Measurements from ENCODE around the gene BCLAF1. TPM values are rescaled to one million over a fixed set of nuclear protein-coding genes. Genes with fewer than 3 reads are reported as not detected.
A peak's percentile ranks its signal among the peaks of the same experiment; 100 is the strongest.
"Not testable (repeated sequence)": the region's sequence is repeated elsewhere in the genome, so short reads cannot be mapped to it uniquely, and the experiment has no call there.

Gene BCLAF1
- total RNA-seq, 3 donors from 2014 or later, result 241 to 270 (median 261) TPM

- DNase-seq (no peak), ATAC-seq (no peak)
- Mint-ChIP-seq H3K4me3 (no peak overlapping the region), H3K4me1 (ENCODE audit: low read depth) (no peaks in the 10 kb centered on the region), H3K36me3 (ENCODE audit: insufficient read depth) (no peaks in the 10 kb centered on the region), H3K9me3 (no peaks in the 10 kb centered on the region), H3K27me3 (ENCODE audit: low read depth) (no peaks in the 10 kb centered on the region)
These were observed 33.9 kb upstream of the BCLAF1 start for GRCh38 chr6:136323431-136324112.

- ATAC-seq (no peak), DNase-seq (no peak)
- Mint-ChIP-seq H3K4me1 (ENCODE audit: low read depth) (no peaks in the 10 kb centered on the region), H3K36me3 (ENCODE audit: insufficient read depth) (no peaks in the 10 kb centered on the region), H3K27me3 (ENCODE audit: low read depth) (no peaks in the 10 kb centered on the region), H3K4me3 (no peak overlapping the region), H3K9me3 (no peaks in the 10 kb centered on the region)
These were observed 30.1 kb upstream of the BCLAF1 start for GRCh38 chr6:136319732-136320131.

DNA sequence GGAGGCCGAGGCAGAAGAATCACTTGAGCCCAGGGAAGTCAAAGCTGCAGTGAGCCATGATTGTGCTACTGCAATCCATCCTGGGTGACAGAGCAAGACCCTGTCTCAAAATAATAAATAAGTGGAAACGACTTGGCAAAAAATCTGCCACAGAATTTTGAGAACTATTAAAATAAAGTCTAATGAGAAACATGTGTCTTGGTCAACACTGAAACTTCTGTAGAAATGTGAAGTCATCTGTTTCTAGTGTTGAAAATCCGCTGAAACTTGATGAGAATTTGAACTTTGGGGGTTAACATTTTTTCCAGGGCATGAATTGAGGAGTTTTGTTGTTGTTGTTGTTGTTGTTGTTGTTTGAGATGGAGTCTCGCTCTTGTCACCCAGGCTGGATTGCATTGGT, 29.0 kb upstream of the BCLAF1 start:
- Mint-ChIP-seq H3K4me3 (no peak overlapping the region), H3K4me1 (ENCODE audit: low read depth) (no peaks in the 10 kb centered on the region), H3K27me3 (ENCODE audit: low read depth) (no peaks in the 10 kb centered on the region), H3K36me3 (ENCODE audit: insufficient read depth) (no peaks in the 10 kb centered on the region), H3K9me3 (no peaks in the 10 kb centered on the region)
- ATAC-seq, result no peak
- DNase-seq, result no peak

DNA sequence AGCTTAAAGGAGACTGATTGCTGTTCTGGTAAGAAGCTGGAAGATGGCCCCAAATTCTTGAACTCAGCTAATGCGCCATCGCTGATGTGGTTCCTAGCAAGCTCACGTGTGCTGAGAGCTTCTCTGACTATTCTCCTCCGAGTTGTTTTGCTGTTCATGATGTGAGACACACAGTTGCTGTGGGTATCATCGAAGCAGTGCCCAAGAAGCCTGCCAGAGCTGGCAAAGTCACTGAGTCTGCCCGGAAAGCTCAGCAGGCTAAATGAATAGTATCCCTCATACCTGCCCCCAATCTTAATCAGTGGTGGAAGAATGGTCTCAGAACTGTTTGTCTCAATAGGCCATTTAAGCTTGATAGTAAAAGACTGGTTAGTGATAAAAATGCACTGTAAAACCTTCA, 28.3 kb upstream of the BCLAF1 start:
- H3K36me3 Mint-ChIP-seq (ENCODE audit: insufficient read depth), result no peaks in the 10 kb centered on the region
- peaks cover 3% of the 10 kb centered on the region for H3K27me3 Mint-ChIP-seq (ENCODE audit: low read depth)
- H3K9me3 Mint-ChIP-seq, result no peaks in the 10 kb centered on the region
- no peak overlapping the region for H3K4me3 Mint-ChIP-seq
- ATAC-seq (no peak), DNase-seq (no peak)
- no peaks in the 10 kb centered on the region for H3K4me1 Mint-ChIP-seq (ENCODE audit: low read depth)

DNA sequence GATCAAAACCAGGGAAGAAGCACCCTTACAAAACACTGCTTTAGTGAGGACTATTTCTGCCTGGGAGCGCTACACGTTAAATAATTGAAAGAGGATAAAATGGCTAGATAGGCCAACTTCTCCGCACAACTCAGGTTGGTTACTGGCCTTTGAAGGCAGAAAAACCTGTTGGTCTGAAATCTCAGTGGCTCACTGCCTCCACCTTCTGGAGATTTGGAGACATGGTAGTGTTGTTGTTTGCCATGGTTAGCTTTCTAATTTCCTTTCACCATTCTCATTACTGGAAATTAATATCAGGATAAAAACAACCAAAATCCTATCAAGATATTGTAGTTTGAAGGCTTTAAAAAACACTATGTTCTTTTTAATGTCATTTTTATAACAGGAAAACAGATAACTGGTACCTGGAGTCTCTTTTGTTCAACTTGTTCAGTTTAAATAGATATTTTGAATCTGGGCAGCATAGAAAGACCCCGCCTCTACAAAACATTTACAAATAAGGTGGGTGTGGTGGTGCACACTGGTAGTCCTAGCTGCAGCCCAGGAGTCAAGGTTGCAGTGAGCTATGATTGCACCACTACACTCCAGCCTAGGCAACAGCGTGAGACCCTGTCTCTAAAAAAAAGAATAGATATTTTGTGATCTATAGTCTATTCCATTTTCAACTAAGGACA, 27.5 kb upstream of the BCLAF1 start:
- peaks cover 3% of the 10 kb centered on the region for H3K27me3 Mint-ChIP-seq (ENCODE audit: low read depth)
- H3K36me3 Mint-ChIP-seq (ENCODE audit: insufficient read depth), result no peaks in the 10 kb centered on the region
- ATAC-seq (peak; percentile 69 to 80), DNase-seq (peak; percentile 48)
- H3K9me3 Mint-ChIP-seq, result no peaks in the 10 kb centered on the region
- H3K4me1 Mint-ChIP-seq (ENCODE audit: low read depth), result no peaks in the 10 kb centered on the region
- no peak overlapping the region for H3K4me3 Mint-ChIP-seq

GRCh38 chr6:136315594-136315993, 25.9 kb upstream of the BCLAF1 start:
- Mint-ChIP-seq H3K36me3 (ENCODE audit: insufficient read depth) (no peaks in the 10 kb centered on the region), H3K9me3 (no peaks in the 10 kb centered on the region), H3K4me3 (no peak overlapping the region), H3K4me1 (ENCODE audit: low read depth) (no peaks in the 10 kb centered on the region), H3K27me3 (ENCODE audit: low read depth) (peaks cover 3% of the 10 kb centered on the region)
- no peak for ATAC-seq
- no peak for DNase-seq

- H3K36me3 Mint-ChIP-seq (ENCODE audit: insufficient read depth), result no peaks in the 10 kb centered on the region
- no peaks in the 10 kb centered on the region for H3K4me1 Mint-ChIP-seq (ENCODE audit: low read depth)
- peaks cover 3% of the 10 kb centered on the region for H3K27me3 Mint-ChIP-seq (ENCODE audit: low read depth)
- H3K9me3 Mint-ChIP-seq, result no peaks in the 10 kb centered on the region
- DNase-seq (no peak), ATAC-seq (no peak)
- H3K4me3 Mint-ChIP-seq, result no peak overlapping the region
These were observed 23.3 kb upstream of the BCLAF1 start for GRCh38 chr6:136312975-136313374.

DNA sequence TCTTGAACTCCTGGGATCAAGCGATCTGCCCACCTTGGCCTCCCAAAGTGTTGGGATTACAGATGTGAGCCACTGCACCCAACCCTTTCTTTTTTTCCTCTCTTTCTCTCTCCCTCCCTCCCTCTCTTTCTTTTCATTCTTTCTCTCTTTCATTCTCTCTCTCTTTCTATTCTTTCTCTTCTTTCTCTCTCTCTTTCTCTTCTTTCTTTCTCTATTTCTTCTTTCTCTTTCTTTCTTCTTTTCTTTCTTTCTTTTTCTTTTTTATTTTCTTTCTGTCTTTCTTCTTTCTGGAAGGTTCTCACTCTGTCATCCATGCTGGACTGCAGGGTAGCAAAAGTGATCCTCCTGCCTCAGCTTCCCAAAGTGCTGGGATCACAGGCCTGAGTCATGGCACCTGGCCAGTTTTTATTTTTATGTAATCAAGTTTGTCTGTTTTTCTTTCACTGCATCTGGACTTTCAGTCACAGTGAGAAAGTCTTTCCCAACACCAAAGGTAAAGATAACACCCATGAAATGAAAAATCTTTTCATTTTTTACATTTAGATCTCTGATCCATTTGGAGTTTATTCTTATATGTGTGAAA, 20.2 kb upstream of the BCLAF1 start:
- H3K9me3 Mint-ChIP-seq, result no peaks in the 10 kb centered on the region
- no peak for ATAC-seq
- H3K27me3 Mint-ChIP-seq (ENCODE audit: low read depth), result peaks cover 3% of the 10 kb centered on the region
- no peaks in the 10 kb centered on the region for H3K36me3 Mint-ChIP-seq (ENCODE audit: insufficient read depth)
- no peak for DNase-seq
- H3K4me3 Mint-ChIP-seq, result no peak overlapping the region
- H3K4me1 Mint-ChIP-seq (ENCODE audit: low read depth), result no peaks in the 10 kb centered on the region

DNA sequence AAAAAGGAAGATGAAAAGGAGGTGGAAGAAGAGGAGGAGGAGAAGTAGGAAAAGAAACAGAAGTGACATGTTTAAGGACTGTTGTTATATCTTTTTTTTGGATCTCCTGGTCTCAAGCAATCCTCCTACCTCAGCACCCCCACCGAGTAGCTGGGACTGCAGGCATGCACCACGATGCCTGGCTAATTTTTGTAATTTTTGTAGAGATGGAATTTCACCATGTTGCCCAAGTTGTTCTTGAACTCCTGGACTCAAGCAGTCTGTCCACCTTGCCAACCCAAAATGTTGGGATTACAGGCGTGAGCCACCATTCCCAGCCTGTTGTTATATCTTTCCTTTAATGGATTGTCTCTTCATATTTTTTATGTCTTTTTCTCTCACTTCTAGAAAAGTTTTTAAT, 19.5 kb upstream of the BCLAF1 start:
- no peaks in the 10 kb centered on the region for H3K36me3 Mint-ChIP-seq (ENCODE audit: insufficient read depth)
- DNase-seq (no peak), ATAC-seq (no peak)
- no peaks in the 10 kb centered on the region for H3K9me3 Mint-ChIP-seq
- peaks cover 3% of the 10 kb centered on the region for H3K27me3 Mint-ChIP-seq (ENCODE audit: low read depth)
- no peaks in the 10 kb centered on the region for H3K4me1 Mint-ChIP-seq (ENCODE audit: low read depth)
- no peak overlapping the region for H3K4me3 Mint-ChIP-seq

- H3K27me3 Mint-ChIP-seq (ENCODE audit: low read depth); DNase-seq; H3K4me3 Mint-ChIP-seq; H3K9me3 Mint-ChIP-seq; ATAC-seq; H3K36me3 Mint-ChIP-seq (ENCODE audit: insufficient read depth); H3K4me1 Mint-ChIP-seq (ENCODE audit: low read depth): not testable (repeated sequence)
These were observed 18.8 kb upstream of the BCLAF1 start for GRCh38 chr6:136308469-136308868.

- ATAC-seq (no peak), DNase-seq (no peak)
- no peak overlapping the region for H3K4me3 Mint-ChIP-seq
- H3K36me3 Mint-ChIP-seq (ENCODE audit: insufficient read depth), result no peaks in the 10 kb centered on the region
- H3K9me3 Mint-ChIP-seq, result peaks cover 2% of the 10 kb centered on the region
- H3K4me1 Mint-ChIP-seq (ENCODE audit: low read depth), result no peaks in the 10 kb centered on the region
- no peaks in the 10 kb centered on the region for H3K27me3 Mint-ChIP-seq (ENCODE audit: low read depth)
These were observed 17.7 kb upstream of the BCLAF1 start for GRCh38 chr6:136307351-136307750.

- no peak for ATAC-seq
- Mint-ChIP-seq H3K9me3 (peaks cover 2% of the 10 kb centered on the region), H3K4me1 (ENCODE audit: low read depth) (no peaks in the 10 kb centered on the region), H3K36me3 (ENCODE audit: insufficient read depth) (no peaks in the 10 kb centered on the region), H3K27me3 (ENCODE audit: low read depth) (no peaks in the 10 kb centered on the region), H3K4me3 (no peak overlapping the region)
- DNase-seq, result no peak
These were observed 16.8 kb upstream of the BCLAF1 start for GRCh38 chr6:136306466-136306865.

GRCh38 chr6:136304410-136304809, 14.8 kb upstream of the BCLAF1 start:
- peaks cover 2% of the 10 kb centered on the region for H3K9me3 Mint-ChIP-seq
- H3K4me3 Mint-ChIP-seq, result no peak overlapping the region
- DNase-seq (no peak), ATAC-seq (no peak)
- no peaks in the 10 kb centered on the region for H3K27me3 Mint-ChIP-seq (ENCODE audit: low read depth)
- no peaks in the 10 kb centered on the region for H3K4me1 Mint-ChIP-seq (ENCODE audit: low read depth)
- H3K36me3 Mint-ChIP-seq (ENCODE audit: insufficient read depth), result no peaks in the 10 kb centered on the region

DNA sequence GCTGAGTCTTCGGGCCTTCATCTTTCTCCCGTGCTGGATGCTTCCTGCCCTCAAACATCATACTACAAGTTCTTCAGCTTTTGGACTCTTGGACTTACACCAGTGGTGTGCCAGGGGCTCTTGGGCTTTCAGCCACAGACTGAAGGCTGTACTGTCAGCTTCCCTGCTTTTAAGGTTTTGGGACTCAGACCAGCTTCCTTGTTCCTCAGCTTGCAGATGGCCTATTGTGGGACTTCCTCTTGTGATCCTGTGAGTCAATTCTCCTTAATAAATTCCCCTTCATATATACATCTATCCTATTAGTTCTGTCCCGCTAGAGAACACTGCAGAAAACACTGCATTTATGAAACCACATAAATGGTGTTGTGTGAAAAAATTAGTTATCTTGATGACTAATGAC, 13.9 kb upstream of the BCLAF1 start:
- Mint-ChIP-seq H3K4me1 (ENCODE audit: low read depth) (no peaks in the 10 kb centered on the region), H3K27me3 (ENCODE audit: low read depth) (no peaks in the 10 kb centered on the region), H3K9me3 (peaks cover 2% of the 10 kb centered on the region), H3K36me3 (ENCODE audit: insufficient read depth) (no peaks in the 10 kb centered on the region), H3K4me3 (no peak overlapping the region)
- ATAC-seq (no peak), DNase-seq (no peak)

DNA sequence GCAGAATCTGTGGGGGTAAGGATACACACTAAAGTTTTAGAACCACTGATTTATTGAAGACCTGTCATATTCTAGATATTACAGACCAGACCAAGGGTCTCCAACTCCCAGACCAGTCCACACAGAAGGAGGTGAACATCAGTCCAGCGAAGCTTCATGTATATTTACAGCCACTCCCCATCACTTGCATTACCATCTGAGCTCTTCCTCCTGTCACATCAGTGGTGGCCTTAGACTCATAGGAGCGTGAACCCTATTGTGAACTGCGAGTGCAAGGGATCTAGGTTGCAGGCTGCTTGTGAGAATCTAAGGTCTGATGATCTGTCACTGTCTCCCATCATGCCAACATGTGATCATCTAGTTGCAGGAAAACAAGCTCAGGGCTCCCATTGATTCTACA, 5.0 kb upstream of the BCLAF1 start:
- Mint-ChIP-seq H3K4me3 (no peak overlapping the region), H3K9me3 (no peaks in the 10 kb centered on the region)
- no peak for DNase-seq

More for the DNA sequence above, 5.0 kb upstream of the BCLAF1 start:
- ATAC-seq, result no peak
- Mint-ChIP-seq H3K36me3 (ENCODE audit: insufficient read depth) (no peaks in the 10 kb centered on the region), H3K4me1 (ENCODE audit: low read depth) (peaks cover 17% of the 10 kb centered on the region), H3K27me3 (ENCODE audit: low read depth) (no peaks in the 10 kb centered on the region)
